AG04450 (cell line): ENCODE measurements around the gene XYLT1. TPM values are rescaled to one million over a fixed set of nuclear protein-coding genes. Genes with fewer than 3 reads are reported as not detected.

Source experiments
- CTCF ChIA-PET: fragments of 300-600, 350-600 bp; formaldehyde crosslinking; extraction: SDS; loops from one replicate; lab custom pipeline; 2022; ENCODE audit warnings: antibody characterized with exemption, inconsistent platforms; lab: Charles Lee
- POLR2A ChIA-PET: fragments of 350-600 bp; formaldehyde crosslinking; extraction: SDS; loops from one replicate; lab custom pipeline; 2021; ENCODE audit warnings: antibody characterized with exemption, inconsistent platforms; lab: Yijun Ruan, JAX
- DNase-seq: peaks from one replicate; pipeline ENCODE4 v3.0.0-alpha.2; 2011; ENCODE audit warnings: low read depth, low spot score
- H3K27ac ChIP-seq: one replicate; pipeline ENCODE4 v1.5.1; 2012; ENCODE audit warnings: low read depth, low read length, control low read depth
- H3K27me3 ChIP-seq: one replicate; pipeline ENCODE4 v1.6.0; 2012; ENCODE audit warnings: low read length; ENCODE audit not compliant: control insufficient read depth, insufficient read depth
- H3K4me3 ChIP-seq: 2 replicates; pipeline ENCODE4 v1.5.1; 2011; ENCODE audit warnings: mild to moderate bottlenecking, low read depth, low read length, control low read depth
- H3K9me3 ChIP-seq: 2 replicates; pipeline ENCODE4 v1.5.1; 2012; ENCODE audit warnings: low read length; ENCODE audit not compliant: control insufficient read depth, insufficient read depth
- CTCF ChIP-seq: IDR thresholded peaks from 2 replicates; pipeline ENCODE4 v1.5.1; 2011; ENCODE audit warnings: low read depth, low read length, control low read depth, inconsistent platforms
- polyA plus RNA-seq: library from polyadenylated mRNA; depleted of rRNA; stranded (reverse); fragments of >200 nt; gene quantifications from 2 replicates; pipeline ENCODE4 v1.2.3, GENCODE V29; 2011

The XYLT1 gene
- polyA plus RNA-seq, 1 experiment, result 6.7 TPM

GRCh38 chr16:17448640-17449638 lies 21.8 kb downstream of the XYLT1 start:
- ChIA-PET POLR2A (no interaction called here), CTCF (interaction anchor here (0.5 to 1.2 kb wide), 3 partner anchors 49 to 587 kb away, joined by 3 to 12 read pairs (median 7); no protein-coding TSS in a partner anchor)
- no peak for DNase-seq
- no peak for TF ChIP-seq CTCF
- Histone ChIP-seq H3K4me3 (no peak overlapping the region), H3K27ac (no peak overlapping the region), H3K9me3 (no peaks in the 10 kb centered on the region), H3K27me3 (no peaks in the 10 kb centered on the region)

- H3K27ac ChIP-seq, result no peak overlapping the region
- CTCF ChIA-PET, result no interaction called here
- H3K4me3 ChIP-seq, result no peak overlapping the region
- H3K27me3 ChIP-seq, result no peaks in the 10 kb centered on the region
- DNase-seq, result no peak
- no peaks in the 10 kb centered on the region for H3K9me3 ChIP-seq
- TF ChIP-seq CTCF, result no peak
- POLR2A ChIA-PET, result no interaction called here
Measured at GRCh38 chr16:17447101-17447569, 23.6 kb downstream of the XYLT1 start.

GRCh38 chr16:17446661-17447060 lies 24.1 kb downstream of the XYLT1 start:
- no peak for DNase-seq
- Histone ChIP-seq H3K27me3 (no peaks in the 10 kb centered on the region), H3K9me3 (no peaks in the 10 kb centered on the region), H3K27ac (no peak overlapping the region), H3K4me3 (no peak overlapping the region)
- POLR2A ChIA-PET, result no interaction called here
- CTCF ChIA-PET, result no interaction called here
- TF ChIP-seq CTCF, result no peak

GRCh38 chr16:17445421-17445820 lies 25.3 kb downstream of the XYLT1 start:
- no peak for TF ChIP-seq CTCF
- Histone ChIP-seq H3K9me3 (no peaks in the 10 kb centered on the region), H3K27ac (no peak overlapping the region), H3K27me3 (no peaks in the 10 kb centered on the region), H3K4me3 (no peak overlapping the region)
- DNase-seq, result no peak
- CTCF ChIA-PET, result interaction anchor here (0.6 kb wide), 1 partner anchor 12 kb away, joined by 3 read pairs; no protein-coding TSS in a partner anchor
- POLR2A ChIA-PET, result no interaction called here

GRCh38 chr16:17444658-17445057 lies 26.1 kb downstream of the XYLT1 start:
- CTCF ChIA-PET, result interaction anchor here (1.4 kb wide), 1 partner anchor 23 kb away, joined by 3 read pairs; no protein-coding TSS in a partner anchor
- no peak overlapping the region for H3K27ac ChIP-seq
- H3K27me3 ChIP-seq, result no peaks in the 10 kb centered on the region
- H3K4me3 ChIP-seq, result no peak overlapping the region
- no peaks in the 10 kb centered on the region for H3K9me3 ChIP-seq
- no peak for DNase-seq
- POLR2A ChIA-PET, result no interaction called here
- no peak for TF ChIP-seq CTCF
